CD4-positive, CD25-positive, alpha-beta regulatory T cell (primary cell): Measurements from ENCODE around the gene EMC6. TPM values are rescaled to one million over a fixed set of nuclear protein-coding genes. Genes with fewer than 3 reads are reported as not detected.
A peak's percentile ranks its signal among the peaks of the same experiment; 100 is the strongest.

Experiments
- ATAC-seq, 2 donors: fragments of 150-1000 bp; cut with Tn5 transposase; one replicate each; pipeline ENCODE4 v1.10.0; 2021; ENCODE audit warnings: low read depth in 2 of 2, moderate number of reproducible peaks in 2 of 2, moderate library complexity in 1 of 2
- DNase-seq, 3 donors: peaks; one replicate each; pipeline versions ENCODE4 v3.0.0 to v3.0.0-alpha.2; 2012 to 2022; ENCODE audit warnings: mixed read lengths in 1 of 3
- H3K27ac ChIP-seq: one replicate; pipeline ENCODE4 v1.7.0; 2013; ENCODE audit warnings: mild to moderate bottlenecking, low read length; ENCODE audit not compliant: insufficient read depth, poor library complexity, severe bottlenecking
- H3K27me3 ChIP-seq: one replicate; pipeline ENCODE4 v1.7.0; 2013; ENCODE audit warnings: low read length; ENCODE audit not compliant: control insufficient read depth, insufficient read depth
- H3K36me3 ChIP-seq: one replicate; pipeline ENCODE4 v1.7.0; 2013; ENCODE audit warnings: mild to moderate bottlenecking, low read length, moderate library complexity; ENCODE audit not compliant: control insufficient read depth, insufficient read depth
- H3K4me1 ChIP-seq: 2 replicates; pipeline ENCODE4 v1.7.0; 2013; ENCODE audit warnings: mild to moderate bottlenecking, low read length; ENCODE audit not compliant: insufficient read depth, control insufficient read depth, poor library complexity, severe bottlenecking
- H3K4me3 ChIP-seq: one replicate; pipeline ENCODE4 v1.7.0; 2013; ENCODE audit warnings: low read depth, mild to moderate bottlenecking, low read length, moderate library complexity
- H3K9me3 ChIP-seq, 2 experiments: 1 replicate in 1 of 2; 2 replicates in 1 of 2; pipeline ENCODE4 v1.7.0; 2013; ENCODE audit warnings: low read length in 2 of 2, mild to moderate bottlenecking in 1 of 2, moderate library complexity in 1 of 2; ENCODE audit not compliant: control insufficient read depth in 2 of 2
- H3K27ac Mint-ChIP-seq, 3 donors: one replicate each; pipeline ENCODE4 v1.8.0; 2020 to 2022; ENCODE audit warnings: mild to moderate bottlenecking in 3 of 3, mixed read lengths in 3 of 3, moderate library complexity in 2 of 3
- H3K27me3 Mint-ChIP-seq: one replicate; pipeline ENCODE4 v1.8.0; 2022; ENCODE audit warnings: mild to moderate bottlenecking, mixed read lengths
- H3K36me3 Mint-ChIP-seq: one replicate; pipeline ENCODE4 v1.8.0; 2020; ENCODE audit warnings: mixed read lengths
- H3K4me1 Mint-ChIP-seq, 4 donors: one replicate each; pipeline ENCODE4 v1.8.0; 2020 to 2022; ENCODE audit warnings: mixed read lengths in 4 of 4, mild to moderate bottlenecking in 1 of 4
- H3K4me3 Mint-ChIP-seq, 4 donors: one replicate each; pipeline ENCODE4 v1.8.0; 2020 to 2022; ENCODE audit warnings: mild to moderate bottlenecking in 4 of 4, mixed read lengths in 4 of 4, moderate library complexity in 3 of 4
- H3K9me3 Mint-ChIP-seq, 7 donors: one replicate each; pipeline ENCODE4 v1.8.0; 2020 to 2022; ENCODE audit warnings: mixed read lengths in 7 of 7, mild to moderate bottlenecking in 3 of 7, moderate library complexity in 2 of 7
- polyA plus RNA-seq, 4 donors: library from polyadenylated mRNA; unstranded; fragments of 300-500 nt; fragmentation: Illumina TruSeq; gene quantifications; one replicate each; pipeline ENCODE4 v1.2.3, GENCODE V29; 2021
- total RNA-seq: library from RNA; stranded (reverse); gene quantifications from one replicate; pipeline ENCODE4 v1.2.3, GENCODE V29; 2022

The EMC6 gene
- total and polyA plus RNA-seq, 5 donors from 2014 or later: 27.2 to 125 (median 113) TPM

DNA sequence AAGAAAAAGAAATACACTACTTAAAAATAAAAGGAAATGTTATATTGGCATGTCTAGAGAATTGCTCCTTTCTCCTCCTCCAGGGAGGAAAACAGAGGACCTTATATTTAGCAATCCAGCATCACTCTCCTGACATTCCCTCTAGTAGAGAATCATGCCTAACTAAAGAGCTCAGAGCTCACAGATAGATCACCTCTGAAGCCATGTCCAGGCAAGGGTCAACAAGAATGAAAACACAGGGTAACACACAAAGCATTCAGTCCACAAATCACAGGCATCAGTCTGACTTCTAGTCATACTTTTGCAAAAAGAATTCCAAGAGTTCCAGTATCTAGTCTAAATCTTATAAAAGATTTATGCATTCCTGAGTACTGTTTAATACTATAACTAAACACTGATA lies 50.7 kb downstream of the EMC6 start:
- Mint-ChIP-seq H3K4me1 (peaks cover 16 to 49% (median 27%) of the 10 kb centered on the region in 4 donors), H3K4me3 (no peak overlapping the region), H3K9me3 (no peaks in the 10 kb centered on the region)

More for the DNA sequence above, 50.7 kb downstream of the EMC6 start:
- no peaks in the 10 kb centered on the region for H3K27me3 ChIP-seq
- no peak for DNase-seq
- no peak for ATAC-seq
- no peak overlapping the region for H3K4me3 ChIP-seq
- peaks cover 21% of the 10 kb centered on the region for H3K4me1 ChIP-seq
- H3K36me3 Mint-ChIP-seq: peaks cover 27% of the 10 kb centered on the region
- peaks cover 45% of the 10 kb centered on the region for H3K36me3 ChIP-seq
- no peaks in the 10 kb centered on the region for H3K27me3 Mint-ChIP-seq
- H3K27ac ChIP-seq: no peak overlapping the region
- no peaks in the 10 kb centered on the region for H3K9me3 ChIP-seq
- H3K27ac Mint-ChIP-seq: peak overlapping the region in 1 of 3 donors; percentile 83

Other genes starting within 250 kb of the EMC6 start
- gene OR1E2, start 235.0 kb upstream of the EMC6 start, total RNA-seq: not detected
- gene OR1E2, start 235.0 kb upstream of the EMC6 start, polyA plus RNA-seq: not detected
- not detected for gene SPATA22, start 197.0 kb upstream of the EMC6 start, total RNA-seq
- gene SPATA22, start 197.0 kb upstream of the EMC6 start, polyA plus RNA-seq: under 1 TPM in 1 of 4 donors, not detected in 3; 0.23 TPM
- gene ASPA, start 192.8 kb upstream of the EMC6 start, total RNA-seq: not detected
- gene ASPA, start 192.8 kb upstream of the EMC6 start, polyA plus RNA-seq: not detected
- gene TRPV3, start 111.0 kb upstream of the EMC6 start, total RNA-seq: 0.25 TPM
- under 1 TPM in 1 of 4 donors, not detected in 3; 0.06 TPM for gene TRPV3, start 111.0 kb upstream of the EMC6 start, polyA plus RNA-seq
- gene TRPV1, start 59.4 kb upstream of the EMC6 start, total RNA-seq: 3.4 TPM
- 1 to 10 TPM in 1 of 4 donors, under 1 TPM in 2, not detected in 1; 0.25 to 1.3 (median 0.70) TPM for gene TRPV1, start 59.4 kb upstream of the EMC6 start, polyA plus RNA-seq
- 7.5 TPM for gene SHPK, start 32.6 kb upstream of the EMC6 start, total RNA-seq
- 1 to 10 TPM; 6.1 to 8.5 (median 6.8) TPM for gene SHPK, start 32.6 kb upstream of the EMC6 start, polyA plus RNA-seq
- gene CTNS, start 32.1 kb upstream of the EMC6 start, total RNA-seq: 10.0 TPM
- 10 to 100 TPM; 10.2 to 11.5 (median 10.4) TPM for gene CTNS, start 32.1 kb upstream of the EMC6 start, polyA plus RNA-seq
- gene TAX1BP3, start 234 bp upstream of the EMC6 start, total RNA-seq: 14.9 TPM
- 10 to 100 TPM; 33.2 to 43.6 (median 35.7) TPM for gene TAX1BP3, start 234 bp upstream of the EMC6 start, polyA plus RNA-seq
- gene P2RX5, start 27.3 kb downstream of the EMC6 start, total RNA-seq: 16.7 TPM
- 10 to 100 TPM; 11.8 to 21.0 (median 14.5) TPM for gene P2RX5, start 27.3 kb downstream of the EMC6 start, polyA plus RNA-seq
- 0.27 TPM for gene HASPIN, start 55.1 kb downstream of the EMC6 start, total RNA-seq
- under 1 TPM; 0.07 to 0.53 (median 0.34) TPM for gene HASPIN, start 55.1 kb downstream of the EMC6 start, polyA plus RNA-seq
- gene ITGAE, start 132.4 kb downstream of the EMC6 start, total RNA-seq: 14.2 TPM
- gene ITGAE, start 132.4 kb downstream of the EMC6 start, polyA plus RNA-seq: 10 to 100 TPM; 32.5 to 46.4 (median 38.9) TPM
- 46.0 TPM for gene NCBP3, start 177.4 kb downstream of the EMC6 start, total RNA-seq
- 10 to 100 TPM; 10.5 to 15.7 (median 12.2) TPM for gene NCBP3, start 177.4 kb downstream of the EMC6 start, polyA plus RNA-seq
- gene CAMKK1, start 224.2 kb downstream of the EMC6 start, total RNA-seq: 3.2 TPM
- gene CAMKK1, start 224.2 kb downstream of the EMC6 start, polyA plus RNA-seq: under 1 TPM; 0.09 to 0.96 (median 0.72) TPM
- gene P2RX1, start 247.7 kb downstream of the EMC6 start, total RNA-seq: 2.3 TPM
- gene P2RX1, start 247.7 kb downstream of the EMC6 start, polyA plus RNA-seq: not detected